Fibroblast of lung (primary cell): Measurements from ENCODE around the gene AP4S1. TPM values are rescaled to one million over a fixed set of nuclear protein-coding genes. Genes with fewer than 3 reads are reported as not detected.
A peak's percentile ranks its signal among the peaks of the same experiment; 100 is the strongest.

ENCODE experiments used
- DNase-seq, 2 donors: peaks; one replicate each; pipeline versions ENCODE4 v3.0.0 to v3.0.0-alpha.2; 2010; ENCODE audit warnings: low read depth in 2 of 2
- H2AFZ ChIP-seq: 2 replicates; pipeline ENCODE4 v1.5.1; 2012; ENCODE audit warnings: low read length, control low read depth, inconsistent platforms
- H3K27ac ChIP-seq: 2 replicates; pipeline ENCODE4 v1.5.1; 2011; ENCODE audit warnings: low read length, control low read depth; ENCODE audit not compliant: insufficient read depth
- H3K27me3 ChIP-seq: 2 replicates; pipeline ENCODE4 v1.5.1; 2011; ENCODE audit warnings: mild to moderate bottlenecking, low read length; ENCODE audit not compliant: control insufficient read depth, insufficient read depth
- H3K36me3 ChIP-seq: 2 replicates; pipeline ENCODE4 v1.5.1; 2011; ENCODE audit warnings: low read length; ENCODE audit not compliant: control insufficient read depth, insufficient read depth
- H3K4me1 ChIP-seq: 2 replicates; pipeline ENCODE4 v1.5.1; 2011; ENCODE audit warnings: low read length; ENCODE audit not compliant: control insufficient read depth, insufficient read depth; ENCODE audit errors: extremely low read depth
- H3K4me2 ChIP-seq: 2 replicates; pipeline ENCODE4 v1.5.1; 2011; ENCODE audit warnings: low read length, control low read depth; ENCODE audit not compliant: insufficient read depth; ENCODE audit errors: extremely low read depth
- H3K4me3 ChIP-seq, 4 experiments: fragments of 200-600 bp in 1 of 4; sonication (generic) in 1 of 4; replicated peaks in 1 of 4; 2 replicates each; pipeline ENCODE4 v1.5.1; 2011 to 2016; ENCODE audit warnings: low read length in 4 of 4, low read depth in 3 of 4, mild to moderate bottlenecking in 3 of 4, control low read depth in 2 of 4, inconsistent platforms in 1 of 4, mixed read lengths in 1 of 4; ENCODE audit not compliant: insufficient read depth in 1 of 4; ENCODE audit errors: control extremely low read depth in 1 of 4
- H3K79me2 ChIP-seq: 2 replicates; pipeline ENCODE4 v1.5.1; 2012; ENCODE audit warnings: mild to moderate bottlenecking, low read length, inconsistent platforms; ENCODE audit not compliant: control insufficient read depth, insufficient read depth
- H3K9ac ChIP-seq: 2 replicates; pipeline ENCODE4 v1.5.1; 2011; ENCODE audit warnings: mild to moderate bottlenecking, low read length, control low read depth; ENCODE audit not compliant: insufficient read depth
- H3K9me3 ChIP-seq: 2 replicates; pipeline ENCODE4 v1.5.1; 2012; ENCODE audit warnings: low read depth, low read length; ENCODE audit not compliant: control insufficient read depth, insufficient read depth
- H4K20me1 ChIP-seq: 2 replicates; pipeline ENCODE4 v1.5.1; 2011; ENCODE audit warnings: low read length; ENCODE audit not compliant: control insufficient read depth, insufficient read depth; ENCODE audit errors: extremely low read depth
- EZH2 ChIP-seq: IDR thresholded peaks from 2 replicates; pipeline ENCODE4 v1.5.1; 2012; ENCODE audit warnings: low read length, control low read depth, mild to moderate bottlenecking; ENCODE audit errors: missing control alignments
- polyA plus RNA-seq, 2 donors: library from polyadenylated mRNA; depleted of rRNA in 1 of 2; stranded (reverse) in 1 of 2; unstranded in 1 of 2; fragments of >200 nt; gene quantifications; 2 replicates each; pipeline ENCODE4 v1.2.1, GENCODE V29; 2011 to 2012; ENCODE audit warnings: missing spikeins in 1 of 2
- total RNA-seq: library from RNA; depleted of rRNA; stranded (reverse); fragments of >200 nt; gene quantifications from 2 replicates; pipeline ENCODE4 v1.2.1, GENCODE V29; 2014
- TF ChIP-seq, protein P1 (sequence below), 2 donors: IDR thresholded peaks in 1 of 2; conservative IDR thresholded peaks in 1 of 2; 1 replicate in 1 of 2; 2 replicates in 1 of 2; pipeline ENCODE4 v1.5.1; 2011 to 2012; ENCODE audit warnings: low read length in 2 of 2, control low read depth in 1 of 2, inconsistent platforms in 1 of 2, low read depth in 1 of 2, mild to moderate bottlenecking in 1 of 2

AP4S1 gene
- total and polyA plus RNA-seq, 2 donors (not counting 1 experiment from before 2014, with no cell fraction given) = 5.6 to 7.1 TPM

DNA sequence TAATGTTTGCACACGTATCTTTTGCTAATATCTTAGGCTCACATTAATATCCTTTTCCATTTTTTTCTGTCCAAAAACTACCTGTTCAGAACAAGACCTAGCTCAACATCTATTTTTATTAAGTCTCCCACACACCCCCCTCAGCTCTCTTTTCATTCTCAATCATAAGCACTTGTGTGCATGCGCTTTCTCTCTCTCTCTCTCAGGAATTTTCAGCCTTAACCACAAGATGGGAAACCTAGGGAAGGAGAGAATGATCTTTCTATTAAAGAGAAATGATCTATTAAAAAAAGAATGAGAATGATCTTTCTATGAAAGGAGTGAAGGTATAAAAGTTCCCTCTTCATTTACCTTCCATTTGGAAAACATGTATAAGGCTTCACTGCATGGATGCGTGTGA, 39.7 kb upstream of the AP4S1 start:
- Histone ChIP-seq H4K20me1 (peaks cover 2% of the 10 kb centered on the region), H3K27ac (no peak overlapping the region), H3K36me3 (no peaks in the 10 kb centered on the region), H3K27me3 (no peaks in the 10 kb centered on the region), H3K4me3 (no peak overlapping the region), H3K9ac (no peak overlapping the region), H3K4me1 (peaks cover 4% of the 10 kb centered on the region), H3K79me2 (peaks cover 71% of the 10 kb centered on the region), H2AFZ (no peak overlapping the region), H3K9me3 (no peaks in the 10 kb centered on the region), H3K4me2 (no peak overlapping the region)
- TF ChIP-seq, protein P1, sequence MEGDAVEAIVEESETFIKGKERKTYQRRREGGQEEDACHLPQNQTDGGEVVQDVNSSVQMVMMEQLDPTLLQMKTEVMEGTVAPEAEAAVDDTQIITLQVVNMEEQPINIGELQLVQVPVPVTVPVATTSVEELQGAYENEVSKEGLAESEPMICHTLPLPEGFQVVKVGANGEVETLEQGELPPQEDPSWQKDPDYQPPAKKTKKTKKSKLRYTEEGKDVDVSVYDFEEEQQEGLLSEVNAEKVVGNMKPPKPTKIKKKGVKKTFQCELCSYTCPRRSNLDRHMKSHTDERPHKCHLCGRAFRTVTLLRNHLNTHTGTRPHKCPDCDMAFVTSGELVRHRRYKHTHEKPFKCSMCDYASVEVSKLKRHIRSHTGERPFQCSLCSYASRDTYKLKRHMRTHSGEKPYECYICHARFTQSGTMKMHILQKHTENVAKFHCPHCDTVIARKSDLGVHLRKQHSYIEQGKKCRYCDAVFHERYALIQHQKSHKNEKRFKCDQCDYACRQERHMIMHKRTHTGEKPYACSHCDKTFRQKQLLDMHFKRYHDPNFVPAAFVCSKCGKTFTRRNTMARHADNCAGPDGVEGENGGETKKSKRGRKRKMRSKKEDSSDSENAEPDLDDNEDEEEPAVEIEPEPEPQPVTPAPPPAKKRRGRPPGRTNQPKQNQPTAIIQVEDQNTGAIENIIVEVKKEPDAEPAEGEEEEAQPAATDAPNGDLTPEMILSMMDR (conservative IDR thresholded peaks at IDR 0.05 in 1 of 2, IDR thresholded peaks at IDR 0.05 in 1 of 2; ENCODE audit: low read depth in 1 of 2, low read length in 2 of 2) = no peak
- no peak for TF ChIP-seq EZH2
- DNase-seq = peak in 1 of 2 donors; percentile 66

DNA sequence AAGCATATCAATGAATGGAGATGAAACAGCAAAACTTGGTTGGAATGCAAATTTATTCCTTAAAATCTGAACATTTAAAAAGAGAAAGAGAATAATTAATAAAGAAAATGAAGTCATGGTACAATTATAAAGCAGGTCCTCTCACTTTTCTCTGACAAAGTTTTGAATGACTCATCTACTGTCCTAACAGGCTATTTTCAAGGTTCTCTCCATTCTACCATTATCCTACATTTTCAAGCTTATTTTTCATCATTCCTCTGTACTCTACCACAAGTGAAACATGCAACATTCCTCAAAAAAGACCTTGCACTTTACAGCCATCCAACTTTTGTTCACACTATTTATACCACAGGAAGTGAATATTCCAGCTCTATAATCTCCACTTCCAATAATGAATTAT, 36.9 kb upstream of the AP4S1 start:
- H3K9ac ChIP-seq = no peak overlapping the region

DNA sequence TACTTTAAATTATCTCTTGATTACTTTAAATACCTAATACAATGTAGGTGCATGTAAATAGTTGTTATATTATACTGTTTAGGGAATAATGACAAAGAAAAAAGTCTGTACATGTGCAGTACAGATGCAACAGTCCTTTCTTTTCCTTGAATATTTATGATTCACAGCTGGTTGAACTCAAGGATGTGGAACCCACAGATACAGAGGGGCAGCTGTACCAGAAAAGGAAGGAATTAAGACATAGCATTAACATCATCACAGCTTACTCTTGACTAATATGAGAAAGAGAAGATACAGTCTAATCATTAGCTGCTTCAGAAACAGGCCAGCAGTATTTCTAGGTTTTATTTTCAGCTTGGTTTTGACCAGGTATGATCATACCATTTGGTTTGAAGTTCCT, 34.7 kb upstream of the AP4S1 start:
- no peak overlapping the region for H3K27ac ChIP-seq
- H3K4me2 ChIP-seq = no peak overlapping the region
- H3K79me2 ChIP-seq = peaks cover 71% of the 10 kb centered on the region
- peak; percentile 16 to 37 for DNase-seq
- TF ChIP-seq, protein P1 (conservative IDR thresholded peaks at IDR 0.05 in 1 of 2, IDR thresholded peaks at IDR 0.05 in 1 of 2; ENCODE audit: low read depth in 1 of 2, low read length in 2 of 2) = no peak
- no peak for TF ChIP-seq EZH2
- H4K20me1 ChIP-seq = peaks cover 2% of the 10 kb centered on the region
- H3K4me1 ChIP-seq = peaks cover 4% of the 10 kb centered on the region
- no peaks in the 10 kb centered on the region for H3K36me3 ChIP-seq
- H3K9me3 ChIP-seq = no peaks in the 10 kb centered on the region
- no peak overlapping the region for H2AFZ ChIP-seq
- H3K27me3 ChIP-seq = no peaks in the 10 kb centered on the region
- H3K4me3 ChIP-seq = no peak overlapping the region
- no peak overlapping the region for H3K9ac ChIP-seq

More for the DNA sequence above, 36.9 kb upstream of the AP4S1 start:
- Histone ChIP-seq H4K20me1 (peaks cover 2% of the 10 kb centered on the region), H3K4me2 (no peak overlapping the region), H3K9me3 (no peaks in the 10 kb centered on the region), H3K27me3 (no peaks in the 10 kb centered on the region), H3K27ac (no peak overlapping the region), H3K4me3 (no peak overlapping the region), H3K4me1 (peaks cover 4% of the 10 kb centered on the region), H3K36me3 (no peaks in the 10 kb centered on the region), H3K79me2 (peaks cover 72% of the 10 kb centered on the region), H2AFZ (no peak overlapping the region)
- DNase-seq = peak; percentile 26 to 66
- no peak for TF ChIP-seq EZH2
- TF ChIP-seq, protein P1 (conservative IDR thresholded peaks at IDR 0.05 in 1 of 2, IDR thresholded peaks at IDR 0.05 in 1 of 2; ENCODE audit: low read depth in 1 of 2, low read length in 2 of 2) = no peak
